Sigmoid colon (tissue), 7 donors: ENCODE measurements around the gene THAP4. TPM values are rescaled to one million over a fixed set of nuclear protein-coding genes. Genes with fewer than 3 reads are reported as not detected.
A peak's percentile ranks its signal among the peaks of the same experiment; 100 is the strongest.

Experiments used
- DNase-seq: peaks from one replicate; pipeline ENCODE4 v3.0.0-alpha.2; 2019
- H3K27ac ChIP-seq, 4 donors: fragments of 200-600 bp; sonication (generic); one replicate each; pipeline ENCODE4 v1.5.1; 2016 to 2019; ENCODE audit warnings: mild to moderate bottlenecking in 1 of 4
- H3K27me3 ChIP-seq, 3 donors: fragments of 200-600 bp; sonication (generic); one replicate each; pipeline ENCODE4 v1.5.1; 2019; ENCODE audit warnings: mild to moderate bottlenecking in 1 of 3
- H3K36me3 ChIP-seq, 4 donors: fragments of 200-600 bp; sonication (generic); one replicate each; pipeline ENCODE4 v1.5.1; 2016 to 2019
- H3K4me1 ChIP-seq, 4 donors: fragments of 200-600 bp; sonication (generic); one replicate each; pipeline ENCODE4 v1.5.1; 2017 to 2019
- H3K4me3 ChIP-seq, 4 donors: fragments of 200-600 bp; sonication (generic); one replicate each; pipeline ENCODE4 v1.5.1; 2017 to 2019; ENCODE audit warnings: mild to moderate bottlenecking in 2 of 4, moderate library complexity in 1 of 4
- H3K9me3 ChIP-seq, 4 donors: fragments of 200-600 bp in 3 of 4; sonication (generic) in 3 of 4; one replicate each; pipeline versions ENCODE4 v1.5.1 to v1.6.1; 2013 to 2019
- EP300 ChIP-seq, 4 donors: sonication (generic); formaldehyde crosslinking; IDR thresholded peaks; one replicate each; pipeline ENCODE4 v1.6.1; 2017; ENCODE audit warnings: antibody characterized with exemption in 4 of 4
- POLR2A ChIP-seq, 2 donors: fragments of 450-650 bp; IDR thresholded peaks; one replicate each; pipeline ENCODE4 v1.6.1; 2016; ENCODE audit warnings: antibody characterized with exemption in 2 of 2, mild to moderate bottlenecking in 2 of 2, moderate library complexity in 2 of 2
- POLR2AphosphoS5 ChIP-seq, 4 donors: sonication (generic); formaldehyde crosslinking; IDR thresholded peaks; one replicate each; pipeline ENCODE4 v1.6.1; 2017; ENCODE audit warnings: antibody characterized with exemption in 4 of 4
- WGBS, 2 donors: extraction: QIAGEN DNeasy Blood & Tissue Kit; methylation state at CpG; one replicate each; pipeline ENCODE4 v1.1.7; 2013; 5-methylcytosine and 5-hydroxymethylcytosine counted together
- intact Hi-C: fragments of 100-400 bp; cut with DNase I; formaldehyde crosslinking; loops from one replicate; pipeline ENCODE4 v1.15.1; 2023
- polyA plus RNA-seq, 3 donors: library from polyadenylated mRNA; stranded (reverse); fragments of 200-250 nt; gene quantifications; one replicate each; pipeline ENCODE4 v1.2.3, GENCODE V29; 2013
- total RNA-seq, 4 donors: library from RNA; depleted of rRNA; stranded (reverse); fragments of >200 nt; gene quantifications; one replicate each; pipeline ENCODE4 v1.1.0, GENCODE V29; 2016
- TF ChIP-seq, protein P1 (sequence below), 4 experiments: fragments of 450-650 bp in 3 of 4; fragments of 200-600 bp in 1 of 4; IDR thresholded peaks; one replicate each; pipeline ENCODE4 v1.5.1; 2016 to 2019; ENCODE audit warnings: antibody characterized with exemption in 4 of 4, mild to moderate bottlenecking in 3 of 4, moderate library complexity in 2 of 4
- donor health status: healthy with polysubstance abuse.
- donor health status: Bipolar disorder and iron deficiency.
- donor health status: healthy.

The THAP4 gene
- total and polyA plus RNA-seq, 7 donors: 28.9 to 112 (median 44.7) TPM

DNA sequence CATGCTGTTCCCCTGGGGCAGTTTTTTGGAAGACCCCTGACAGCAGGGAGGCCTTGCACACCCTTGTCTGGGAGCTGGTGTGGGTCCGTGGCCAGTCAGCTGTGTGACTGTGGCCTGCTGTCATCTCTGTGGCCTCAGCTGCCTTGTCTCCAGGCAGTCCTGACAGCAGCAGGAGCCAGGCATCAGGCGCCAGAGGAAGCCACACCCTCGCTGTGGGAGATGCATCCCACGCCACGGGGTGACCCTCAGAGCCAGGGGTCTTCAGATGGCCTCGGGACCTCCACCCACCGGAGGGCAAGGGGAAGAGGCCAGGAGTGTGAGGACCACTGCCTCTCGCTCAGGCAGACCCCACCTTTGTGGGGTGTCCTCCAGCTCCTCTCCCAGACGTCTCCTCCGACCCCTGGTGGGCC lies 73.4 kb downstream of the THAP4 start:
- TF ChIP-seq, protein P1, sequence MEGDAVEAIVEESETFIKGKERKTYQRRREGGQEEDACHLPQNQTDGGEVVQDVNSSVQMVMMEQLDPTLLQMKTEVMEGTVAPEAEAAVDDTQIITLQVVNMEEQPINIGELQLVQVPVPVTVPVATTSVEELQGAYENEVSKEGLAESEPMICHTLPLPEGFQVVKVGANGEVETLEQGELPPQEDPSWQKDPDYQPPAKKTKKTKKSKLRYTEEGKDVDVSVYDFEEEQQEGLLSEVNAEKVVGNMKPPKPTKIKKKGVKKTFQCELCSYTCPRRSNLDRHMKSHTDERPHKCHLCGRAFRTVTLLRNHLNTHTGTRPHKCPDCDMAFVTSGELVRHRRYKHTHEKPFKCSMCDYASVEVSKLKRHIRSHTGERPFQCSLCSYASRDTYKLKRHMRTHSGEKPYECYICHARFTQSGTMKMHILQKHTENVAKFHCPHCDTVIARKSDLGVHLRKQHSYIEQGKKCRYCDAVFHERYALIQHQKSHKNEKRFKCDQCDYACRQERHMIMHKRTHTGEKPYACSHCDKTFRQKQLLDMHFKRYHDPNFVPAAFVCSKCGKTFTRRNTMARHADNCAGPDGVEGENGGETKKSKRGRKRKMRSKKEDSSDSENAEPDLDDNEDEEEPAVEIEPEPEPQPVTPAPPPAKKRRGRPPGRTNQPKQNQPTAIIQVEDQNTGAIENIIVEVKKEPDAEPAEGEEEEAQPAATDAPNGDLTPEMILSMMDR (IDR thresholded peaks at IDR 0.05): no peak
- TF ChIP-seq POLR2AphosphoS5 (IDR thresholded peaks at IDR 0.05): no peak
- no peak for TF ChIP-seq POLR2A (IDR thresholded peaks at IDR 0.05)
- TF ChIP-seq EP300 (IDR thresholded peaks at IDR 0.05): no peak
- intact Hi-C loops: loop anchor here (5.0 kb wide), 2 partner anchors 74 to 206 kb away; partner anchors contain the start of genes ATG4B, FARP2 and THAP4
- no peak overlapping the region for H3K4me3 ChIP-seq
- peaks cover 0 to 8% (median 0%) of the 10 kb centered on the region in 4 donors for H3K36me3 ChIP-seq
- peaks cover 0 to 71% (median 67%) of the 10 kb centered on the region in 4 donors for H3K4me1 ChIP-seq
- no peaks in the 10 kb centered on the region for H3K9me3 ChIP-seq
- H3K27ac ChIP-seq: peak overlapping the region in 3 of 4 donors; percentile 90 to 94 (median 91)
- WGBS, 2 donors: 79 to 85% methylated on average over 10 of the region's 10 CpGs
- H3K27me3 ChIP-seq: no peaks in the 10 kb centered on the region
- DNase-seq: peak; percentile 64

DNA sequence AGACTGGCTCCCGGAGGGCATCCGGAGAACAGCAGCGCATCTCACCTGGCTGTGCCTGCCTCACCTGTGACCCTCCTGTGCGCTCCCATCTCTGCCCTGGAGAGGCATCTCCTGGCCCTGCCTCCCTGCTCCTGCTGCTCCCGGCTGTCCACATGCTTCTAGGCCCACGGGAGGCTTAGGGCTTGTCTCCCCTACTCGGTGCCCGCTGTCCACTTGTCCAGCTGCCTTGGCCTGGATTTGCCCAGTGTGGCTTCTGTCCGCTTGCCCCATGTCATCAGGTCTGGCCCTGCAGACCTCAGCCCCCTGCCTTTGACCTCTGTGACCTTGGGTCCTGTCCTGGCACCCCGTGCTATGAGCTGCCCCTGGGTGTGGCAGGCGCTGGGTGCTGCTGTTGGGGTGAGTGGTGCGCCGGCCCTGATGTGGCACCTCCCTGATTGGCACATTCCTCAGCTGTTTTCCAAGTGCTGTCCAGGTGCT lies 73.9 kb downstream of the THAP4 start:
- WGBS, 2 donors: 84% methylated on average over 13 of the region's 13 CpGs
- H3K27ac ChIP-seq: peak overlapping the region in 3 of 4 donors; percentile 90 to 94 (median 91)
- no peaks in the 10 kb centered on the region for H3K9me3 ChIP-seq
- TF ChIP-seq POLR2AphosphoS5 (IDR thresholded peaks at IDR 0.05): no peak
- TF ChIP-seq, protein P1 (IDR thresholded peaks at IDR 0.05): no peak
- TF ChIP-seq POLR2A (IDR thresholded peaks at IDR 0.05): no peak
- TF ChIP-seq EP300 (IDR thresholded peaks at IDR 0.05): no peak
- H3K4me1 ChIP-seq: peaks cover 0 to 73% (median 67%) of the 10 kb centered on the region in 4 donors
- peaks cover 0 to 8% (median 0%) of the 10 kb centered on the region in 4 donors for H3K36me3 ChIP-seq
- H3K27me3 ChIP-seq: no peaks in the 10 kb centered on the region
- no peak overlapping the region for H3K4me3 ChIP-seq
- no peak for DNase-seq
- intact Hi-C loops: loop anchor here (5.0 kb wide), 2 partner anchors 74 to 206 kb away; partner anchors contain the start of genes ATG4B, FARP2 and THAP4

DNA sequence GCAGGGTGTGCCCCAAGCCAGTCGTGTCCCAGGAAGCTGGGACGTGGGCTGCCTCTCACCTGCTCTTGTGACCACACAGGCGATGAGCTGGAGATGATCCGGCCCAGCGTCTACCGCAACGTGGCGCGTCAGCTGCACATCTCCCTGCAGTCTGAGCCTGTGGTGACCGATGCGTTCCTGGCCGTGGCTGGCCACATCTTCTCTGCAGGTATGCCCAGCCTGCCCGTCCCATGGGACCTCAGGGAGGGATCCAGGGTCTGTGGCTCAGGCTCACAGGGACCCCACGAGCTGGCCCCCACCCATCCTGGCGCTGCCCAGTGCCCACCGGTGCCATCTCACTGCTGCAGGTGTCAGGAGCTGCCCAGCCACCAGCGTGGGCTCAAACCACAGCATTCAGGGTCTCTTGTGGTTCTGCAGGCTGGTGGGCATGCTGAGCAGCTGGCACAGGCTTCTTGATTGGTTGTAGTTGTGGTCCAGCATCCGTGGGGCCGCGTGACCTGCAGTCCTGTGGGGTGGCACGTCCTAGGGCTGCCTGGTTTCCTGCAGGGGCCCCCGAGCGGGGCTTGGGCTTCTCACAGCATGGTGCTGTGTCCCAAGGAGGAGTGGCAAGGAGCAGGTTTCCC lies 74.6 kb downstream of the THAP4 start:
- H3K4me1 ChIP-seq: peaks cover 0 to 74% (median 67%) of the 10 kb centered on the region in 4 donors

GRCh38 chr2:241561832-241562231 lies 75.1 kb downstream of the THAP4 start:
- TF ChIP-seq POLR2A (IDR thresholded peaks at IDR 0.05) (no peak), POLR2AphosphoS5 (IDR thresholded peaks at IDR 0.05) (peak; percentile 28 to 68 (median 36))
- TF ChIP-seq, protein P1 (IDR thresholded peaks at IDR 0.05): no peak
- Histone ChIP-seq H3K9me3 (peaks cover 0 to under 1% (median 0%) of the 10 kb centered on the region in 4 donors), H3K27ac (peak overlapping the region in 3 of 4 donors; percentile 90 to 94 (median 91)), H3K4me1 (peaks cover 0 to 74% (median 67%) of the 10 kb centered on the region in 4 donors), H3K27me3 (no peaks in the 10 kb centered on the region), H3K36me3 (peaks cover 0 to 8% (median 0%) of the 10 kb centered on the region in 4 donors), H3K4me3 (peak overlapping the region in 2 of 4 donors; percentile 24 to 87)
- 50 to 61% methylated on average over 18 of the region's 18 CpGs for WGBS, 2 donors
- peak; percentile 91 for DNase-seq
- intact Hi-C loops: loop anchor here (5.0 kb wide), 2 partner anchors 75 to 205 kb away; partner anchors contain the start of genes ATG4B, FARP2 and THAP4

More for the DNA sequence above, 74.6 kb downstream of the THAP4 start:
- peak overlapping the region in 3 of 4 donors; percentile 90 to 94 (median 91) for H3K27ac ChIP-seq
- DNase-seq: no peak
- TF ChIP-seq EP300 (IDR thresholded peaks at IDR 0.05) (no peak), POLR2AphosphoS5 (IDR thresholded peaks at IDR 0.05) (no peak), POLR2A (IDR thresholded peaks at IDR 0.05) (no peak)
- TF ChIP-seq, protein P1 (IDR thresholded peaks at IDR 0.05): no peak
- no peaks in the 10 kb centered on the region for H3K27me3 ChIP-seq
- no peaks in the 10 kb centered on the region for H3K9me3 ChIP-seq
- WGBS, 2 donors: 84 to 88% methylated on average over 23 of the region's 23 CpGs
- H3K4me3 ChIP-seq: peak overlapping the region in 1 of 4 donors; percentile 24
- peaks cover 0 to 8% (median 0%) of the 10 kb centered on the region in 4 donors for H3K36me3 ChIP-seq
- intact Hi-C loops: loop anchor here (5.0 kb wide), 2 partner anchors 75 to 205 kb away; partner anchors contain the start of genes ATG4B, FARP2 and THAP4
